ENCODE data around the gene MRPL30.

GRCh38 chr2:99240431-99240830, 59.4 kb downstream of the MRPL30 start:
- TF ChIP-seq POLR2AphosphoS5 (IDR thresholded peaks at IDR 0.05; ENCODE audit: low read depth, low read length) (no peak), POLR2A (IDR thresholded peaks at IDR 0.05; ENCODE audit: control extremely low read depth in 1 of 2, low read depth in 2 of 2, low read length in 2 of 2) (no peak)
